Inferior parietal cortex (tissue), 1 donor: ENCODE data around the gene NKX3-2.

ENCODE experiments used
- DNase-seq: peaks from one replicate; pipeline ENCODE4 v3.0.0-alpha.2; 2016; ENCODE audit errors: extremely low spot score

The NKX3-2 gene

DNA sequence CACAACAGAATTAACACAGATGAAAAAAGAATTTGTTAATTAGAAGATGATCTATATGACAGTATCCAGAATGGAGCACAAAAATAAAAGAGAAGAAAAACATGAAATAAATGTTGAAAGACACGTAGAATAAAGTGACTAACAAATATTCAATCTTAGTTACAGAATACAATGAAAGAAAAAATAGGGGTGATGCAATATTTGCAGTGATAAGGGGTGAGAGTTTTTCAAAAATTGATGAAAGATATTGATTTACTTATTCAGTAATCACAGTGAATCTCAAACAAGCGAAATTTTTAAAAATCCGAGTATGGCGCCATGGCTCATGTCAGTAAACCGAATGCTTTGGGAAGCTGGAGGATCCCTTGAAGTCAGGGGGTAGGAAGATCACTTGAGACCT, 39.9 kb downstream of the NKX3-2 start:
- DNase-seq = no peak

GRCh38 chr4:13498469-13498868, 45.8 kb downstream of the NKX3-2 start:
- no peak for DNase-seq

DNA sequence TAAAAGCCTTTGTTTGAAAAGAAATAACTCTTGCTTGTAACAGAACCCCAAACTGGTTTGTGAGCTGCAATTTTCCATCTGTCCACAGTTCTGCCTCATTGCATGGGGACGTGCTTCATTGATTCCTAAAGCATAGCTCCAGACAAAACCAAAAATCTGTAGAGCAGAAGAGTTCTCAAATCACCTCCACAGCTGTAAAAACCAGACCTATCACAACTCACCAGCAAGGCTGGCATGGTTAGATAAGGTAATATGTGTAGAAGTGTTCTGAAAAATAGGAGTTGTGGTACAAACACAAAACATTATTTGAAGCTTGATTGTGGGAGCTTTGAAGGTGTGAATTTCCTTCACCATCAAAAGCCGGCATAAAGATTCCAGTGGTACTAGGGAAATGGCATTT, 47.7 kb downstream of the NKX3-2 start:
- no peak for DNase-seq

DNA sequence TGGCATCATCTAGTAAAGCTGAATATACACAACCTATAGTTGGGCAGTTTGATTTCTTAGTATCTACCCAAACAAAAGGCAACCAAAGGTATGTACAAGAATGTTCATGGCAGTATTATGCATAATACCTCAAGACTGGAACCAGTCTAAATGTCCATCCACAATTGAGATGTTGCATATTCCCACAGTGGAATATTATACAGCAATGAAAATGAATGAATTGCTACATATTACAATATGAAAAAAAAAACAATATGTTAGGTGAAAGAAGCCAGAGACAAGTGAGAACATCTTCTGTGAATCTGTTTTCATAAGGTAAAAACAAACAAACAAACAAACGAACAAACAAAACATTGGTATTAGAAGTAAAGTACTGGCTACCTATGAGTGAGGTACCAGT, 48.6 kb downstream of the NKX3-2 start:
- no peak for DNase-seq

DNA sequence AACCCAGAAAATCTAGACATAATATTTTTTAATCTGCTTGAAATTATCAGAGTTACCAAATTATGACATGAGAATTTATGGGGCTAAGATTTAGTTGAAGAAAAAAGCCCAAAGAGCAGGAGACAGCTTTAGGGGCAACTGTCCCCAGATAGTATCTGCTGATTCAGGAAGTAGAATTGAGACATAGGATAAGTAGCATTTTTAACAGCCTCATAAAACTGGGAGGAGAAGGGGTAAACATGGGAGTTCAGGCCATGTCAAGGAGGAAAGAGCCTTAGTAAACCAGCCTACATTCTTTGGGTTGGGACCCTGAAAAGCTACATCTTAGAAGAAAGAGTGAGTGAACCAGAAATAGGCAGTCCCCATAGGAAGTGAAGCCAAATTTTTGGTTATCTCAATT, 50.5 kb downstream of the NKX3-2 start:
- DNase-seq = no peak

GRCh38 chr4:13492747-13493146, 51.6 kb downstream of the NKX3-2 start:
- DNase-seq = no peak
